H9 (cell line): ENCODE data around the gene RASGRF2. TPM values are rescaled to one million over a fixed set of nuclear protein-coding genes. Genes with fewer than 3 reads are reported as not detected.
A peak's percentile ranks its signal among the peaks of the same experiment; 100 is the strongest.

Experiments used
- DNase-seq: peaks from one replicate; pipeline ENCODE4 v3.0.0-alpha.2; 2017
- H2AFZ ChIP-seq: one replicate; pipeline ENCODE4 v1.6.1; 2013; ENCODE audit warnings: mild to moderate bottlenecking, low read length, control low read depth, moderate library complexity
- H2AK5ac ChIP-seq: 2 replicates; pipeline ENCODE4 v1.6.1; 2013; ENCODE audit warnings: low read length, control low read depth, mixed read lengths; ENCODE audit not compliant: insufficient read length
- H2BK120ac ChIP-seq: one replicate; pipeline ENCODE4 v1.6.1; 2013; ENCODE audit warnings: low read depth, mild to moderate bottlenecking, low read length, control low read depth, inconsistent platforms; ENCODE audit not compliant: poor library complexity, severe bottlenecking
- H2BK12ac ChIP-seq: 2 replicates; pipeline ENCODE4 v1.6.1; 2013; ENCODE audit warnings: low read length, control low read depth, mixed read lengths, low read depth; ENCODE audit not compliant: insufficient read length
- H2BK15ac ChIP-seq: 2 replicates; pipeline ENCODE4 v1.6.1; 2013; ENCODE audit warnings: low read depth, low read length, control low read depth
- H2BK20ac ChIP-seq: one replicate; pipeline ENCODE4 v1.6.1; 2013; ENCODE audit warnings: low read depth, mild to moderate bottlenecking, low read length, control low read depth, inconsistent platforms; ENCODE audit not compliant: poor library complexity, severe bottlenecking
- H2BK5ac ChIP-seq: 2 replicates; pipeline ENCODE4 v1.6.1; 2013; ENCODE audit warnings: low read length, control low read depth, mixed read lengths; ENCODE audit not compliant: insufficient read length
- H3K14ac ChIP-seq: 2 replicates; pipeline ENCODE4 v1.6.1; 2013; ENCODE audit warnings: low read length, control low read depth; ENCODE audit not compliant: insufficient read depth
- H3K18ac ChIP-seq: 2 replicates; pipeline ENCODE4 v1.6.1; 2013; ENCODE audit warnings: low read depth, mild to moderate bottlenecking, mixed read lengths, low read length, control low read depth; ENCODE audit not compliant: insufficient read length
- H3K23ac ChIP-seq: 2 replicates; pipeline ENCODE4 v1.6.1; 2013; ENCODE audit warnings: low read length, control low read depth, mixed read lengths, low read depth; ENCODE audit not compliant: insufficient read length
- H3K23me2 ChIP-seq: 2 replicates; pipeline ENCODE4 v1.6.1; 2013; ENCODE audit warnings: low read depth, mild to moderate bottlenecking, mixed read lengths, low read length, control low read depth; ENCODE audit not compliant: insufficient read length, poor library complexity, severe bottlenecking
- H3K27ac ChIP-seq: 2 replicates; pipeline ENCODE4 v1.5.1; 2013; ENCODE audit warnings: low read length, control low read depth, mixed read lengths, low read depth; ENCODE audit not compliant: insufficient read length
- H3K27me3 ChIP-seq: 2 replicates; pipeline ENCODE4 v1.6.1; 2013; ENCODE audit warnings: low read length, control low read depth, inconsistent platforms; ENCODE audit not compliant: insufficient read depth
- H3K4ac ChIP-seq: 2 replicates; pipeline ENCODE4 v1.6.1; 2013; ENCODE audit warnings: low read depth, mild to moderate bottlenecking, control low read depth, inconsistent platforms, low read length, moderate library complexity
- H3K4me1 ChIP-seq: 2 replicates; pipeline ENCODE4 v1.6.1; 2013; ENCODE audit warnings: low read length, control low read depth, inconsistent platforms; ENCODE audit not compliant: insufficient read depth
- H3K4me2 ChIP-seq: 2 replicates; pipeline ENCODE4 v1.6.1; 2013; ENCODE audit warnings: low read length, control low read depth, mixed read lengths; ENCODE audit not compliant: insufficient read length, insufficient read depth
- H3K56ac ChIP-seq: 2 replicates; pipeline ENCODE4 v1.6.1; 2013; ENCODE audit warnings: low read depth, mild to moderate bottlenecking, mixed read lengths, low read length, control low read depth; ENCODE audit not compliant: insufficient read length
- H3K79me1 ChIP-seq: 2 replicates; pipeline ENCODE4 v1.6.1; 2013; ENCODE audit warnings: low read depth, mild to moderate bottlenecking, moderate library complexity, low read length, control low read depth, inconsistent platforms; ENCODE audit not compliant: insufficient read depth, poor library complexity, severe bottlenecking
- H3K79me2 ChIP-seq: 2 replicates; pipeline ENCODE4 v1.6.1; 2013; ENCODE audit warnings: low read length, control low read depth, inconsistent platforms; ENCODE audit not compliant: insufficient read depth
- H3K9ac ChIP-seq: 2 replicates; pipeline ENCODE4 v1.6.1; 2013; ENCODE audit warnings: low read length, control low read depth, mixed read lengths; ENCODE audit not compliant: insufficient read length; ENCODE audit errors: extremely low read depth
- H3K9me3 ChIP-seq: one replicate; pipeline ENCODE4 v1.6.1; 2013; ENCODE audit warnings: low read depth, low read length, inconsistent platforms; ENCODE audit not compliant: control insufficient read depth
- H3T11ph ChIP-seq: one replicate; pipeline ENCODE4 v1.6.1; 2013; ENCODE audit warnings: mild to moderate bottlenecking, low read length, control low read depth, inconsistent platforms
- H4K20me1 ChIP-seq: one replicate; pipeline ENCODE4 v1.6.1; 2013; ENCODE audit not compliant: control insufficient read depth, insufficient read length, insufficient read depth
- H4K5ac ChIP-seq: 2 replicates; pipeline ENCODE4 v1.6.1; 2013; ENCODE audit warnings: low read depth, mild to moderate bottlenecking, mixed read lengths, low read length, control low read depth; ENCODE audit not compliant: insufficient read length
- H4K8ac ChIP-seq: replicated peaks from 2 replicates; pipeline ENCODE4 v1.6.1; 2013; ENCODE audit warnings: low read length, control low read depth, mixed read lengths, low read depth; ENCODE audit not compliant: insufficient read length
- H4K91ac ChIP-seq: 2 replicates; pipeline ENCODE4 v1.6.1; 2013; ENCODE audit warnings: low read depth, mild to moderate bottlenecking, moderate library complexity, mixed read lengths, low read length, control low read depth; ENCODE audit not compliant: insufficient read length
- H3K27ac Mint-ChIP-seq, 3 experiments: 2 replicates in 2 of 3; 3 replicates in 1 of 3; pipeline ENCODE4 v1.8.0; 2020 to 2021; ENCODE audit warnings: mixed read lengths in 3 of 3, mild to moderate bottlenecking in 1 of 3, moderate library complexity in 1 of 3
- H3K27me3 Mint-ChIP-seq: 2 replicates; pipeline ENCODE4 v1.8.0; 2021; ENCODE audit warnings: low read depth, mild to moderate bottlenecking, moderate library complexity, mixed read lengths
- H3K36me3 Mint-ChIP-seq, 3 experiments: 2 replicates in 2 of 3; 3 replicates in 1 of 3; pipeline ENCODE4 v1.8.0; 2020 to 2021; ENCODE audit warnings: low read depth in 3 of 3, mixed read lengths in 3 of 3; ENCODE audit not compliant: insufficient read depth in 1 of 3
- H3K4me1 Mint-ChIP-seq, 2 experiments: 2 replicates each; pipeline ENCODE4 v1.8.0; 2020; ENCODE audit warnings: mixed read lengths in 2 of 2
- H3K4me3 Mint-ChIP-seq, 2 experiments: 2 replicates in 1 of 2; 3 replicates in 1 of 2; pipeline ENCODE4 v1.8.0; 2020 to 2021; ENCODE audit warnings: mild to moderate bottlenecking in 2 of 2, mixed read lengths in 2 of 2, moderate library complexity in 1 of 2
- H3K9me3 Mint-ChIP-seq, 2 experiments: 2 replicates in 1 of 2; 3 replicates in 1 of 2; pipeline ENCODE4 v1.8.0; 2020; ENCODE audit warnings: mild to moderate bottlenecking in 2 of 2, mixed read lengths in 2 of 2, moderate library complexity in 1 of 2
- CTCF ChIP-seq: fragments of 200-600 bp; sonication (generic); conservative IDR thresholded peaks from 3 replicates; pipeline ENCODE4 v1.8.0; 2021; ENCODE audit warnings: antibody characterized with exemption, mild to moderate bottlenecking
- WGBS: extraction: QIAGEN DNeasy Blood & Tissue Kit; methylation state at CpG from one replicate; pipeline ENCODE4 v1.1.7; 2013; ENCODE audit warnings: missing lambda C conversion rate, low lambda C conversion rate, mixed read lengths; ENCODE audit not compliant: insufficient read length; ENCODE audit errors: extremely low coverage; 5-methylcytosine and 5-hydroxymethylcytosine counted together
- total RNA-seq: library from RNA; stranded (reverse); gene quantifications from 2 replicates; pipeline ENCODE4 v1.2.1, GENCODE V29; 2021

The RASGRF2 gene
- total RNA-seq, 1 experiment from 2014 or later = 13.5 TPM

DNA sequence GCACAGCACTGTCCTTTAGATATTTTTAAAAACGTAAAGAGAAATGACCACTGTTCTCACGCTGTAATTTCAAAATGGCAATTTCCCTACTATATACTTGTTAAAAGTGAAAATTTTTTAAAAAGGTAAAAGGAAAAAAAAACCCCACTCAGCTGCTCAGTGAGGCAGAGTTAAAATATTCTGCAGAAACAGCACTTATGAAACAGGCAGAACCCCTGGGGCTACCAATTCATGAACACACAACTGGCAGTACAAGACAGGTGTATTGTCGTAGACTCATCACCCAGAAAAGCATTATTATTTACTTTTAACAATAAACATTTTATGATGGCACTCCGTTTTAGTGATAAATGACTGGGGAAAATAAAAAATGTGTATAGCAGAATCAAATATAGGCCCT, 1.5 kb upstream of the RASGRF2 start:
- no peak for TF ChIP-seq CTCF

More for the DNA sequence above, 1.5 kb upstream of the RASGRF2 start:
- peaks cover 11% of the 10 kb centered on the region for H3K23me2 ChIP-seq
- Mint-ChIP-seq H3K4me3 (no peak overlapping the region), H3K27ac (0 out of 7 replicates have a peak overlapping the region, but pooled peaks of 1 of the 3 experiments have one; percentile 95), H3K27me3 (peaks cover 23% of the 10 kb centered on the region), H3K9me3 (peaks cover 3% of the 10 kb centered on the region in 2 experiments; a peak in 2 of 5 replicates), H3K4me1 (peaks cover 63 to 66% of the 10 kb centered on the region in 2 experiments), H3K36me3 (peaks cover 0 to 4% (median 0%) of the 10 kb centered on the region in 3 experiments; a peak in 1 of 7 replicates)
- H2BK5ac ChIP-seq = no peak overlapping the region
- WGBS = no CpG with 5 or more reads among the region's 4 CpGs
- H2BK20ac ChIP-seq = no peak overlapping the region
- H2AFZ ChIP-seq = no peak overlapping the region
- no peak overlapping the region for H4K91ac ChIP-seq
- H3K27me3 ChIP-seq = no peaks in the 10 kb centered on the region; the same call in 1 of the 2 replicates
- no peak overlapping the region for H3K9ac ChIP-seq
- H3K14ac ChIP-seq = no peak overlapping the region
- no peaks in the 10 kb centered on the region for H3K79me1 ChIP-seq
- H2AK5ac ChIP-seq = no peak overlapping the region
- no peak overlapping the region for H2BK120ac ChIP-seq
- peaks cover 10% of the 10 kb centered on the region; the same call in 1 of the 2 replicates for H3K79me2 ChIP-seq
- no peak overlapping the region for H3K27ac ChIP-seq
- DNase-seq = no peak
- no peak overlapping the region for H4K8ac ChIP-seq
- H2BK12ac ChIP-seq = no peak overlapping the region
- H3K56ac ChIP-seq = no peak overlapping the region
- H3T11ph ChIP-seq = no peak overlapping the region
- H4K5ac ChIP-seq = no peak overlapping the region
- peaks cover 22% of the 10 kb centered on the region; the same call in 1 of the 2 replicates for H3K4me1 ChIP-seq
- no peaks in the 10 kb centered on the region for H3K9me3 ChIP-seq
- no peak overlapping the region for H3K4ac ChIP-seq
- H3K4me2 ChIP-seq = no peak overlapping the region
- no peak overlapping the region for H3K18ac ChIP-seq
- H2BK15ac ChIP-seq = no peak overlapping the region
- no peaks in the 10 kb centered on the region for H4K20me1 ChIP-seq
- H3K23ac ChIP-seq = no peak overlapping the region
